HepG2 (cell line): ENCODE measurements around the gene ZNF605. TPM values are rescaled to one million over a fixed set of nuclear protein-coding genes. Genes with fewer than 3 reads are reported as not detected.

ENCODE experiments used
- ATM ChIP-seq: fragments of 450-650 bp; IDR thresholded peaks from 2 replicates; pipeline ENCODE4 v1.7.1; 2017; ENCODE audit warnings: mild to moderate bottlenecking, borderline replicate concordance
- BCL6 ChIP-seq: IDR thresholded peaks from 2 replicates; pipeline ENCODE4 v1.6.1; 2016; ENCODE audit warnings: missing genetic modification reagents, missing compliant biosample characterization
- CAMTA2 ChIP-seq: sonication (generic); formaldehyde crosslinking; IDR thresholded peaks from 2 replicates; pipeline ENCODE4 v1.4.0; 2020; ENCODE audit warnings: mild to moderate bottlenecking, missing genetic modification reagents, borderline replicate concordance
- FOSL2 ChIP-seq: sonication (generic); formaldehyde crosslinking; IDR thresholded peaks from 2 replicates; pipeline ENCODE4 v1.4.0; 2020; ENCODE audit warnings: missing genetic modification reagents
- FOXC1 ChIP-seq: sonication (generic); formaldehyde crosslinking; IDR thresholded peaks from 2 replicates; pipeline ENCODE4 v1.8.0; 2022; ENCODE audit warnings: mild to moderate bottlenecking, missing genetic modification reagents, borderline replicate concordance
- GATAD1 ChIP-seq: IDR thresholded peaks from 2 replicates; pipeline ENCODE4 v1.6.1; 2016; ENCODE audit warnings: missing genetic modification reagents, missing compliant biosample characterization
- KDM4B ChIP-seq: sonication (generic); formaldehyde crosslinking; IDR thresholded peaks from 2 replicates; pipeline ENCODE4 v1.4.0; 2020; ENCODE audit warnings: missing genetic modification reagents
- NBN ChIP-seq: fragments of 450-650 bp; conservative IDR thresholded peaks from 2 replicates; pipeline ENCODE4 v1.6.1; 2017
- PAWR ChIP-seq: sonication (generic); formaldehyde crosslinking; IDR thresholded peaks from 2 replicates; pipeline ENCODE4 v1.4.0; 2020; ENCODE audit warnings: missing genetic modification reagents, mild to moderate bottlenecking, borderline replicate concordance
- POLR2AphosphoS2 ChIP-seq: IDR thresholded peaks from 2 replicates; pipeline ENCODE4 v1.6.1; 2011; ENCODE audit warnings: low read depth, low read length, improper control_type of control experiment
- RAD21 ChIP-seq: fragments of 450-650 bp; formaldehyde crosslinking; IDR thresholded peaks from 2 replicates; pipeline ENCODE4 v1.5.0; 2020; ENCODE audit warnings: mild to moderate bottlenecking
- SNAPC2 ChIP-seq: sonication (generic); formaldehyde crosslinking; IDR thresholded peaks from 2 replicates; pipeline ENCODE4 v1.8.1; 2022; ENCODE audit warnings: mild to moderate bottlenecking, missing genetic modification reagents
- SUZ12 ChIP-seq: fragments of 150-350 bp; IDR thresholded peaks from 2 replicates; pipeline ENCODE4 v1.6.1; 2014; ENCODE audit warnings: low read depth, low read length
- ZNF33A ChIP-seq: sonication (generic); formaldehyde crosslinking; IDR thresholded peaks from 2 replicates; pipeline ENCODE4 v1.5.1; 2020; ENCODE audit warnings: missing genetic modification reagents, mild to moderate bottlenecking, moderate library complexity, borderline replicate concordance
- ZNF354B ChIP-seq: sonication (generic); formaldehyde crosslinking; IDR thresholded peaks from 2 replicates; pipeline ENCODE4 v1.8.0; 2022; ENCODE audit warnings: mild to moderate bottlenecking, missing genetic modification reagents
- ZNF816 ChIP-seq: sonication (generic); formaldehyde crosslinking; IDR thresholded peaks from 2 replicates; pipeline ENCODE4 v1.8.0; 2022; ENCODE audit warnings: missing genetic modification reagents, mild to moderate bottlenecking, borderline replicate concordance
- polyA plus RNA-seq, 8 experiments: library from polyadenylated mRNA; depleted of rRNA in 3 of 8; stranded (reverse) in 7 of 8; unstranded in 1 of 8; fragments of >200 nt; fragmentation: Illumina TruSeq in 4 of 8; extraction: Trizol in 4 of 8; gene quantifications; 2 replicates each; pipeline versions ENCODE4 v1.2.1 to v1.2.3, GENCODE V29; 2011 to 2016; ENCODE audit warnings: low read depth in 4 of 8, missing spikeins in 1 of 8, mixed read lengths in 1 of 8; ENCODE audit not compliant: insufficient read depth in 1 of 8
- total RNA-seq, 5 experiments: library from RNA; depleted of rRNA; stranded (reverse); fragments of >200 nt; fragmentation: Illumina TruSeq; extraction: Trizol; gene quantifications; 2 replicates each; pipeline ENCODE4 v1.2.3, GENCODE V29; 2016; ENCODE audit warnings: low read depth in 1 of 5
- TF ChIP-seq, protein P1 (sequence below): sonication (generic); formaldehyde crosslinking; IDR thresholded peaks from 2 replicates; pipeline ENCODE4 v1.4.0; 2020; ENCODE audit warnings: mild to moderate bottlenecking, missing genetic modification reagents
- TF ChIP-seq, protein P2 (sequence below): IDR thresholded peaks from 2 replicates; pipeline ENCODE4 v1.6.1; 2016; ENCODE audit warnings: low read depth, missing genetic modification reagents, missing compliant biosample characterization

The ZNF605 gene
- total and polyA plus RNA-seq, 2 of the 13 experiments (the other 11 are each of a cell fraction or from before 2014, with no cell fraction given) = 6.7 to 6.8 TPM

DNA sequence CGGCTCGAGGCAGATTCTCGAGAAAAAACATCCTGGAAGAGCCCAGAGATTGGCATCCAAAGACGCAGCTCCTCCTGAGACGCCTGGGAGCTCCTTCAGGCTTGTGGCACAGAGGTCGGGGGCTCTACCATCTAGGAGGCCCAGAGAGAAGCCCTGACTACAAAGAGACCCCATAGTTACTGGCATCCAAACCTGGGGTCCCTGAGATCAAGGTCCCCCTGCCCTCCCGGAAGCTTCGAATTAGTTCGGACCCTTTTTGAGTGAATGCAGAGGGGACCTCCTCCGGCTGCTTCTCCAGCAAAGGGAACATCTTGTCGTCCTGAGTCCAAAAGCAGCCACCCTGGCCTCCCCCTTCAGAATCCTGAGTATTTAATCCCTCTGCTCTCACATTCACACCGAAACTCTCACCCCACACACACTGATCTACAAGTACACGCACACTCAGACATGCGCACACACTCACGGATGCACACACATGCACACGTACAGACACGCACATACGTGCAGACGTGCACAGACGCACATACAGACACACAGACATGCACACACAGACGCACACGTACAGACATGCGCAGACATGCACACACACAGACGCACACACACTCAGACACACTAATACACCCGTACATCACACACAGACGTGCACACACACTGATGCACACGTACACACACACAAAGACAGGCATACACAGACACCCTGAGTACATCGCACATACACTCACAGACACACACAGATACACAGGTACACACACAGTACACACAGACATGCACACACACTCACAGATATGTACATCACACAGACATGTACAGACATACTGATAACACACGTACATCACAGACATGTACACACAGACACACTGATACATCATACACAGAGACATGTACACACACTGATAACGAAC is 5.9 kb downstream of the ZNF605 start (continued):
- no peak for TF ChIP-seq ZNF354B (CRISPR knock-in tag)
- no peak for TF ChIP-seq RAD21 (CRISPR knock-in tag)
- no peak for TF ChIP-seq POLR2AphosphoS2
- no peak for TF ChIP-seq KDM4B (CRISPR knock-in tag)
- TF ChIP-seq, protein P1, sequence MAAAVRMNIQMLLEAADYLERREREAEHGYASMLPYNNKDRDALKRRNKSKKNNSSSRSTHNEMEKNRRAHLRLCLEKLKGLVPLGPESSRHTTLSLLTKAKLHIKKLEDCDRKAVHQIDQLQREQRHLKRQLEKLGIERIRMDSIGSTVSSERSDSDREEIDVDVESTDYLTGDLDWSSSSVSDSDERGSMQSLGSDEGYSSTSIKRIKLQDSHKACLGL (CRISPR knock-in tag) = no peak
- no peak for TF ChIP-seq FOXC1 (CRISPR knock-in tag)
- TF ChIP-seq, protein P2, sequence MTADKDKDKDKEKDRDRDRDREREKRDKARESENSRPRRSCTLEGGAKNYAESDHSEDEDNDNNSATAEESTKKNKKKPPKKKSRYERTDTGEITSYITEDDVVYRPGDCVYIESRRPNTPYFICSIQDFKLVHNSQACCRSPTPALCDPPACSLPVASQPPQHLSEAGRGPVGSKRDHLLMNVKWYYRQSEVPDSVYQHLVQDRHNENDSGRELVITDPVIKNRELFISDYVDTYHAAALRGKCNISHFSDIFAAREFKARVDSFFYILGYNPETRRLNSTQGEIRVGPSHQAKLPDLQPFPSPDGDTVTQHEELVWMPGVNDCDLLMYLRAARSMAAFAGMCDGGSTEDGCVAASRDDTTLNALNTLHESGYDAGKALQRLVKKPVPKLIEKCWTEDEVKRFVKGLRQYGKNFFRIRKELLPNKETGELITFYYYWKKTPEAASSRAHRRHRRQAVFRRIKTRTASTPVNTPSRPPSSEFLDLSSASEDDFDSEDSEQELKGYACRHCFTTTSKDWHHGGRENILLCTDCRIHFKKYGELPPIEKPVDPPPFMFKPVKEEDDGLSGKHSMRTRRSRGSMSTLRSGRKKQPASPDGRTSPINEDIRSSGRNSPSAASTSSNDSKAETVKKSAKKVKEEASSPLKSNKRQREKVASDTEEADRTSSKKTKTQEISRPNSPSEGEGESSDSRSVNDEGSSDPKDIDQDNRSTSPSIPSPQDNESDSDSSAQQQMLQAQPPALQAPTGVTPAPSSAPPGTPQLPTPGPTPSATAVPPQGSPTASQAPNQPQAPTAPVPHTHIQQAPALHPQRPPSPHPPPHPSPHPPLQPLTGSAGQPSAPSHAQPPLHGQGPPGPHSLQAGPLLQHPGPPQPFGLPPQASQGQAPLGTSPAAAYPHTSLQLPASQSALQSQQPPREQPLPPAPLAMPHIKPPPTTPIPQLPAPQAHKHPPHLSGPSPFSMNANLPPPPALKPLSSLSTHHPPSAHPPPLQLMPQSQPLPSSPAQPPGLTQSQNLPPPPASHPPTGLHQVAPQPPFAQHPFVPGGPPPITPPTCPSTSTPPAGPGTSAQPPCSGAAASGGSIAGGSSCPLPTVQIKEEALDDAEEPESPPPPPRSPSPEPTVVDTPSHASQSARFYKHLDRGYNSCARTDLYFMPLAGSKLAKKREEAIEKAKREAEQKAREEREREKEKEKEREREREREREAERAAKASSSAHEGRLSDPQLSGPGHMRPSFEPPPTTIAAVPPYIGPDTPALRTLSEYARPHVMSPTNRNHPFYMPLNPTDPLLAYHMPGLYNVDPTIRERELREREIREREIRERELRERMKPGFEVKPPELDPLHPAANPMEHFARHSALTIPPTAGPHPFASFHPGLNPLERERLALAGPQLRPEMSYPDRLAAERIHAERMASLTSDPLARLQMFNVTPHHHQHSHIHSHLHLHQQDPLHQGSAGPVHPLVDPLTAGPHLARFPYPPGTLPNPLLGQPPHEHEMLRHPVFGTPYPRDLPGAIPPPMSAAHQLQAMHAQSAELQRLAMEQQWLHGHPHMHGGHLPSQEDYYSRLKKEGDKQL (CRISPR knock-in tag) = no peak
- TF ChIP-seq GATAD1 (CRISPR knock-in tag) = no peak
- 0 out of 2 replicates have a peak, but pooled peaks have one; percentile 79 for TF ChIP-seq NBN
- TF ChIP-seq PAWR (CRISPR knock-in tag) = no peak
- TF ChIP-seq ZNF33A (CRISPR knock-in tag) = no peak
- no peak for TF ChIP-seq FOSL2 (CRISPR knock-in tag)
- TF ChIP-seq ZNF816 = no peak
- TF ChIP-seq SUZ12 = no peak
- 0 out of 2 replicates have a peak, but pooled peaks have one; percentile 9 for TF ChIP-seq ATM
- TF ChIP-seq BCL6 (CRISPR knock-in tag) = no peak
- TF ChIP-seq CAMTA2 (CRISPR knock-in tag) = no peak
- no peak for TF ChIP-seq SNAPC2 (CRISPR knock-in tag)
- TF ChIP-seq, all 625 proteins: peak for 5
